ENCODE results near the gene STRIT1.

STRIT1 gene

DNA sequence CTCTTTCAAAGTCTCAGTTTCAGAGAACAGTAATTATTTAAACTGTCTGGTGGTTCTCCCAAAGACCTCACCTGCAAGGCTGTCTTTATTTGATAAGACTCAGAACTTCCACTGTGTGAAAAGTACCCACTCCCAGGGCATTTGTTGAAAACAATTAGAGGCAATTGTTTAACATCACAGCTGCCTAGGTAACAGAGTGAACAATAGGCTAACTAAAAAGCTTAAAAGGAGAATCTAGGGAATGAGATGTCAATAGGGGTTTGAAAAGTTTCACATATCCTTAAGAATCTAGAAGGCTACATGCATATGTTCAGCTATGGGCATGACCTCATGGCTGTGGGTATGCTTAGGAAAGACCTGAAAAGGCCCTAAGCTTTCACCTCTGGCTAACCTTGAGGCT, 2.9 kb upstream of the STRIT1 start:
- no peak for TF ChIP-seq CEBPB (IDR thresholded peaks at IDR 0.05)
- TF ChIP-seq, protein P1, sequence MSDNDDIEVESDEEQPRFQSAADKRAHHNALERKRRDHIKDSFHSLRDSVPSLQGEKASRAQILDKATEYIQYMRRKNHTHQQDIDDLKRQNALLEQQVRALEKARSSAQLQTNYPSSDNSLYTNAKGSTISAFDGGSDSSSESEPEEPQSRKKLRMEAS (IDR thresholded peaks at IDR 0.05) = no peak

DNA sequence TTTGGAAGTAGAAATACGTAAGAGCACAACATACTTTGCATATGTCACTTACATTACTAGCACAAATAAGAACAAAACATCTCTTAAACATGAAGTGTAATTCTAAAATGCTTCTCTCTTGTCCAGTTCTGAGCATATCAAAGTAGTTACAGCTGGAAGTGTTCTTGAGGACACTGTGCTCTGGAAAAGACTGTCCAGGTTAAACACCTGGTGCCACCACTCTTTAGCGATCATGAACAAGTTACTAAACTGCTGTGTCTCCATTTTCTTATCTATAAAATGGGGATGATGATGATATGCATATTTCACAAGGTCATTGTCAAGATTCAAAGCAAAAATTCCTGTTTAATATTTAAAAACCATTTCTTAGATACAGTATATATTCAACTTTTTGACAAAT, 790 bp downstream of the STRIT1 start:
- TF ChIP-seq EP300 (IDR thresholded peaks at IDR 0.05; ENCODE audit: borderline replicate concordance) (no peak), EGR1 (IDR thresholded peaks at IDR 0.05) (no peak), RAD21 (IDR thresholded peaks at IDR 0.05; ENCODE audit: low read depth) (no peak), REST (IDR thresholded peaks at IDR 0.05; ENCODE audit: low read depth) (no peak), CEBPB (IDR thresholded peaks at IDR 0.05) (no peak), TCF12 (IDR thresholded peaks at IDR 0.05; ENCODE audit: low read depth) (no peak)

GRCh38 chr3:155292133-155292532, 1.4 kb downstream of the STRIT1 start:
- TF ChIP-seq NFIC (IDR thresholded peaks at IDR 0.05) (no peak), TEAD4 (IDR thresholded peaks at IDR 0.05) (no peak), CREB1 (IDR thresholded peaks at IDR 0.05; ENCODE audit: low read depth) (no peak), ZBTB7A (IDR thresholded peaks at IDR 0.05; ENCODE audit: low read depth) (no peak), TCF12 (IDR thresholded peaks at IDR 0.05; ENCODE audit: low read depth) (no peak), YY1 (IDR thresholded peaks at IDR 0.05; ENCODE audit: low read depth) (no peak)
- TF ChIP-seq, protein P2, sequence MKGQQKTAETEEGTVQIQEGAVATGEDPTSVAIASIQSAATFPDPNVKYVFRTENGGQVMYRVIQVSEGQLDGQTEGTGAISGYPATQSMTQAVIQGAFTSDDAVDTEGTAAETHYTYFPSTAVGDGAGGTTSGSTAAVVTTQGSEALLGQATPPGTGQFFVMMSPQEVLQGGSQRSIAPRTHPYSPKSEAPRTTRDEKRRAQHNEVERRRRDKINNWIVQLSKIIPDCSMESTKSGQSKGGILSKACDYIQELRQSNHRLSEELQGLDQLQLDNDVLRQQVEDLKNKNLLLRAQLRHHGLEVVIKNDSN (IDR thresholded peaks at IDR 0.05) = no peak
- TF ChIP-seq, protein P1 (IDR thresholded peaks at IDR 0.05) = no peak

GRCh38 chr3:155286736-155287135, 6.7 kb downstream of the STRIT1 start:
- TF ChIP-seq CEBPB (IDR thresholded peaks at IDR 0.05) (no peak), EP300 (IDR thresholded peaks at IDR 0.05; ENCODE audit: borderline replicate concordance) (no peak)

DNA sequence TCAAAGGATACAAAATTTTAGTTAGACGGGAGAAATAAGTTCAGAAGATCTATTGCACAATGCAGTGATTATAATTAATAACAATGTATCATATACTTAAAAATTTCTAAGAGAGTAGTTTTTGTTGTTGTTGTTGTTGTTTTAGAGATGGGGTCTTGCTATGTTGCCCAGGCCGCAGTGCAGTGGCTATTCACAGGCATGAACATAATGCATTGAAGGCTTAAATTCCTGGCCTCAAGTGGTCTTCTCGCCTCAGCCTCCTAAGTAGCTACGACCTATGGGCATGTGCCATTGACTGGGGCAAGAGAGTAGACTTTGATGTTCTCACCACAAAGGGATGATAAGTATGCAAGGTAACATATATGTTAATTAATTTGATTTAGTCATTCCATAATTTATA, 7.5 kb downstream of the STRIT1 start:
- TF ChIP-seq EP300 (IDR thresholded peaks at IDR 0.05; ENCODE audit: borderline replicate concordance) = no peak
- TF ChIP-seq RAD21 (IDR thresholded peaks at IDR 0.05; ENCODE audit: low read depth) = no peak
- no peak for TF ChIP-seq FOXM1 (IDR thresholded peaks at IDR 0.05; ENCODE audit: borderline replicate concordance, low read depth)
- TF ChIP-seq TAF1 (IDR thresholded peaks at IDR 0.05; ENCODE audit: low read depth) = no peak
- TF ChIP-seq TEAD4 (IDR thresholded peaks at IDR 0.05) = no peak
- TF ChIP-seq CREB1 (IDR thresholded peaks at IDR 0.05; ENCODE audit: low read depth) = no peak

GRCh38 chr3:155283092-155284056, 10.1 kb downstream of the STRIT1 start:
- TF ChIP-seq REST (IDR thresholded peaks at IDR 0.05; ENCODE audit: low read depth) (no peak), NFIC (IDR thresholded peaks at IDR 0.05) (no peak), TCF12 (IDR thresholded peaks at IDR 0.05; ENCODE audit: low read depth) (no peak), EGR1 (IDR thresholded peaks at IDR 0.05) (no peak), FOXM1 (IDR thresholded peaks at IDR 0.05; ENCODE audit: borderline replicate concordance, low read depth) (no peak), CEBPB (IDR thresholded peaks at IDR 0.05) (no peak), RAD21 (IDR thresholded peaks at IDR 0.05; ENCODE audit: low read depth) (no peak), ZBTB7A (IDR thresholded peaks at IDR 0.05; ENCODE audit: low read depth) (no peak), EP300 (IDR thresholded peaks at IDR 0.05; ENCODE audit: borderline replicate concordance) (no peak), TEAD4 (IDR thresholded peaks at IDR 0.05) (no peak), YY1 (IDR thresholded peaks at IDR 0.05; ENCODE audit: low read depth) (no peak)
- TF ChIP-seq, protein P1 (IDR thresholded peaks at IDR 0.05) = no peak
- TF ChIP-seq, protein P2 (IDR thresholded peaks at IDR 0.05) = no peak

Data from Ishikawa (cell line).